H9 (cell line): ENCODE measurements around the gene HPSE. TPM values are rescaled to one million over a fixed set of nuclear protein-coding genes. Genes with fewer than 3 reads are reported as not detected.

Source experiments
- DNase-seq: peaks from one replicate; pipeline ENCODE4 v3.0.0-alpha.2; 2017
- H2AFZ ChIP-seq: one replicate; pipeline ENCODE4 v1.6.1; 2013; ENCODE audit warnings: mild to moderate bottlenecking, low read length, control low read depth, moderate library complexity
- H2AK5ac ChIP-seq: 2 replicates; pipeline ENCODE4 v1.6.1; 2013; ENCODE audit warnings: low read length, control low read depth, mixed read lengths; ENCODE audit not compliant: insufficient read length
- H2BK120ac ChIP-seq: one replicate; pipeline ENCODE4 v1.6.1; 2013; ENCODE audit warnings: low read depth, mild to moderate bottlenecking, low read length, control low read depth, inconsistent platforms; ENCODE audit not compliant: poor library complexity, severe bottlenecking
- H2BK12ac ChIP-seq: 2 replicates; pipeline ENCODE4 v1.6.1; 2013; ENCODE audit warnings: low read length, control low read depth, mixed read lengths, low read depth; ENCODE audit not compliant: insufficient read length
- H2BK15ac ChIP-seq: 2 replicates; pipeline ENCODE4 v1.6.1; 2013; ENCODE audit warnings: low read depth, low read length, control low read depth
- H2BK20ac ChIP-seq: one replicate; pipeline ENCODE4 v1.6.1; 2013; ENCODE audit warnings: low read depth, mild to moderate bottlenecking, low read length, control low read depth, inconsistent platforms; ENCODE audit not compliant: poor library complexity, severe bottlenecking
- H2BK5ac ChIP-seq: 2 replicates; pipeline ENCODE4 v1.6.1; 2013; ENCODE audit warnings: low read length, control low read depth, mixed read lengths; ENCODE audit not compliant: insufficient read length
- H3K14ac ChIP-seq: 2 replicates; pipeline ENCODE4 v1.6.1; 2013; ENCODE audit warnings: low read length, control low read depth; ENCODE audit not compliant: insufficient read depth
- H3K18ac ChIP-seq: 2 replicates; pipeline ENCODE4 v1.6.1; 2013; ENCODE audit warnings: low read depth, mild to moderate bottlenecking, mixed read lengths, low read length, control low read depth; ENCODE audit not compliant: insufficient read length
- H3K23ac ChIP-seq: 2 replicates; pipeline ENCODE4 v1.6.1; 2013; ENCODE audit warnings: low read length, control low read depth, mixed read lengths, low read depth; ENCODE audit not compliant: insufficient read length
- H3K23me2 ChIP-seq: 2 replicates; pipeline ENCODE4 v1.6.1; 2013; ENCODE audit warnings: low read depth, mild to moderate bottlenecking, mixed read lengths, low read length, control low read depth; ENCODE audit not compliant: insufficient read length, poor library complexity, severe bottlenecking
- H3K27ac ChIP-seq: 2 replicates; pipeline ENCODE4 v1.5.1; 2013; ENCODE audit warnings: low read length, control low read depth, mixed read lengths, low read depth; ENCODE audit not compliant: insufficient read length
- H3K27me3 ChIP-seq: 2 replicates; pipeline ENCODE4 v1.6.1; 2013; ENCODE audit warnings: low read length, control low read depth, inconsistent platforms; ENCODE audit not compliant: insufficient read depth
- H3K4ac ChIP-seq: 2 replicates; pipeline ENCODE4 v1.6.1; 2013; ENCODE audit warnings: low read depth, mild to moderate bottlenecking, control low read depth, inconsistent platforms, low read length, moderate library complexity
- H3K4me1 ChIP-seq: 2 replicates; pipeline ENCODE4 v1.6.1; 2013; ENCODE audit warnings: low read length, control low read depth, inconsistent platforms; ENCODE audit not compliant: insufficient read depth
- H3K4me2 ChIP-seq: 2 replicates; pipeline ENCODE4 v1.6.1; 2013; ENCODE audit warnings: low read length, control low read depth, mixed read lengths; ENCODE audit not compliant: insufficient read length, insufficient read depth
- H3K56ac ChIP-seq: 2 replicates; pipeline ENCODE4 v1.6.1; 2013; ENCODE audit warnings: low read depth, mild to moderate bottlenecking, mixed read lengths, low read length, control low read depth; ENCODE audit not compliant: insufficient read length
- H3K79me1 ChIP-seq: 2 replicates; pipeline ENCODE4 v1.6.1; 2013; ENCODE audit warnings: low read depth, mild to moderate bottlenecking, moderate library complexity, low read length, control low read depth, inconsistent platforms; ENCODE audit not compliant: insufficient read depth, poor library complexity, severe bottlenecking
- H3K79me2 ChIP-seq: 2 replicates; pipeline ENCODE4 v1.6.1; 2013; ENCODE audit warnings: low read length, control low read depth, inconsistent platforms; ENCODE audit not compliant: insufficient read depth
- H3K9ac ChIP-seq: 2 replicates; pipeline ENCODE4 v1.6.1; 2013; ENCODE audit warnings: low read length, control low read depth, mixed read lengths; ENCODE audit not compliant: insufficient read length; ENCODE audit errors: extremely low read depth
- H3K9me3 ChIP-seq: one replicate; pipeline ENCODE4 v1.6.1; 2013; ENCODE audit warnings: low read depth, low read length, inconsistent platforms; ENCODE audit not compliant: control insufficient read depth
- H3T11ph ChIP-seq: one replicate; pipeline ENCODE4 v1.6.1; 2013; ENCODE audit warnings: mild to moderate bottlenecking, low read length, control low read depth, inconsistent platforms
- H4K20me1 ChIP-seq: one replicate; pipeline ENCODE4 v1.6.1; 2013; ENCODE audit not compliant: control insufficient read depth, insufficient read length, insufficient read depth
- H4K5ac ChIP-seq: 2 replicates; pipeline ENCODE4 v1.6.1; 2013; ENCODE audit warnings: low read depth, mild to moderate bottlenecking, mixed read lengths, low read length, control low read depth; ENCODE audit not compliant: insufficient read length
- H4K8ac ChIP-seq: replicated peaks from 2 replicates; pipeline ENCODE4 v1.6.1; 2013; ENCODE audit warnings: low read length, control low read depth, mixed read lengths, low read depth; ENCODE audit not compliant: insufficient read length
- H4K91ac ChIP-seq: 2 replicates; pipeline ENCODE4 v1.6.1; 2013; ENCODE audit warnings: low read depth, mild to moderate bottlenecking, moderate library complexity, mixed read lengths, low read length, control low read depth; ENCODE audit not compliant: insufficient read length
- H3K27ac Mint-ChIP-seq, 3 experiments: 2 replicates in 2 of 3; 3 replicates in 1 of 3; pipeline ENCODE4 v1.8.0; 2020 to 2021; ENCODE audit warnings: mixed read lengths in 3 of 3, mild to moderate bottlenecking in 1 of 3, moderate library complexity in 1 of 3
- H3K27me3 Mint-ChIP-seq: 2 replicates; pipeline ENCODE4 v1.8.0; 2021; ENCODE audit warnings: low read depth, mild to moderate bottlenecking, moderate library complexity, mixed read lengths
- H3K36me3 Mint-ChIP-seq, 3 experiments: 2 replicates in 2 of 3; 3 replicates in 1 of 3; pipeline ENCODE4 v1.8.0; 2020 to 2021; ENCODE audit warnings: low read depth in 3 of 3, mixed read lengths in 3 of 3; ENCODE audit not compliant: insufficient read depth in 1 of 3
- H3K4me1 Mint-ChIP-seq, 2 experiments: 2 replicates each; pipeline ENCODE4 v1.8.0; 2020; ENCODE audit warnings: mixed read lengths in 2 of 2
- H3K4me3 Mint-ChIP-seq, 2 experiments: 2 replicates in 1 of 2; 3 replicates in 1 of 2; pipeline ENCODE4 v1.8.0; 2020 to 2021; ENCODE audit warnings: mild to moderate bottlenecking in 2 of 2, mixed read lengths in 2 of 2, moderate library complexity in 1 of 2
- H3K9me3 Mint-ChIP-seq, 2 experiments: 2 replicates in 1 of 2; 3 replicates in 1 of 2; pipeline ENCODE4 v1.8.0; 2020; ENCODE audit warnings: mild to moderate bottlenecking in 2 of 2, mixed read lengths in 2 of 2, moderate library complexity in 1 of 2
- CTCF ChIP-seq: fragments of 200-600 bp; sonication (generic); conservative IDR thresholded peaks from 3 replicates; pipeline ENCODE4 v1.8.0; 2021; ENCODE audit warnings: antibody characterized with exemption, mild to moderate bottlenecking
- WGBS: extraction: QIAGEN DNeasy Blood & Tissue Kit; methylation state at CpG from one replicate; pipeline ENCODE4 v1.1.7; 2013; ENCODE audit warnings: missing lambda C conversion rate, low lambda C conversion rate, mixed read lengths; ENCODE audit not compliant: insufficient read length; ENCODE audit errors: extremely low coverage; 5-methylcytosine and 5-hydroxymethylcytosine counted together
- total RNA-seq: library from RNA; stranded (reverse); gene quantifications from 2 replicates; pipeline ENCODE4 v1.2.1, GENCODE V29; 2021

Gene HPSE
- total RNA-seq, 1 experiment from 2014 or later = 2.0 TPM

GRCh38 chr4:83342476-83342875 lies 7.8 kb upstream of the HPSE start:
- Histone ChIP-seq H3K9ac (no peak overlapping the region), H4K91ac (no peak overlapping the region), H3K23ac (no peak overlapping the region), H2AFZ (no peak overlapping the region), H3K79me1 (no peaks in the 10 kb centered on the region), H2BK5ac (no peak overlapping the region), H2BK120ac (no peak overlapping the region), H2BK12ac (no peak overlapping the region), H3T11ph (no peak overlapping the region), H3K56ac (no peak overlapping the region), H4K20me1 (no peaks in the 10 kb centered on the region), H3K23me2 (no peaks in the 10 kb centered on the region), H4K8ac (no peak overlapping the region), H2BK20ac (no peak overlapping the region), H3K18ac (no peak overlapping the region), H3K4ac (no peak overlapping the region), H3K14ac (no peak overlapping the region), H3K4me1 (no peaks in the 10 kb centered on the region), H3K9me3 (no peaks in the 10 kb centered on the region), H3K79me2 (no peaks in the 10 kb centered on the region), H2AK5ac (no peak overlapping the region), H2BK15ac (no peak overlapping the region), H3K4me2 (no peak overlapping the region), H3K27ac (no peak overlapping the region), H3K27me3 (no peaks in the 10 kb centered on the region), H4K5ac (no peak overlapping the region)
- no peak for DNase-seq
- Mint-ChIP-seq H3K4me3 (no peak overlapping the region), H3K9me3 (peaks cover 13 to 16% of the 10 kb centered on the region in 2 experiments), H3K27ac (no peak overlapping the region), H3K4me1 (no peaks in the 10 kb centered on the region), H3K27me3 (peaks cover 11% of the 10 kb centered on the region), H3K36me3 (peaks cover 0 to 11% (median 3%) of the 10 kb centered on the region in 3 experiments; a peak in 5 of 7 replicates)
- WGBS = no CpG with 5 or more reads among the region's 3 CpGs
- TF ChIP-seq CTCF = no peak
